ENCODE data around the gene TMEM212.

GRCh38 chr3:171821778-171822358 is 21.3 kb upstream of the TMEM212 start:
- TF ChIP-seq CTCF (IDR thresholded peaks at IDR 0.05; ENCODE audit: insufficient read depth, low read length), result no peak
- no peak for TF ChIP-seq GABPA (IDR thresholded peaks at IDR 0.05; ENCODE audit: low read depth)
- no peak for TF ChIP-seq POLR2AphosphoS5 (IDR thresholded peaks at IDR 0.05; ENCODE audit: low read depth)
- TF ChIP-seq REST (IDR thresholded peaks at IDR 0.05; ENCODE audit: insufficient replicate concordance, low read depth), result no peak
- TF ChIP-seq SPI1 (IDR thresholded peaks at IDR 0.05; ENCODE audit: borderline replicate concordance, low read depth), result no peak
